Activated gamma-delta T cell treated with anti-CD3 and anti-CD28 coated beads, Interleukin-2, amount 50 U/mL, for 16 hours (primary cell): ENCODE results near the gene WDCP.
"Not testable (repeated sequence)": the region's sequence is repeated elsewhere in the genome, so short reads cannot be mapped to it uniquely, and the experiment has no call there.

Source experiments
- DNase-seq: peaks from one replicate; pipeline ENCODE4 v3.0.0-alpha.2; 2020; ENCODE audit warnings: low read depth

Gene WDCP

GRCh38 chr2:24058564-24059271 lies 11.5 kb upstream of the WDCP start:
- no peak for DNase-seq

DNA sequence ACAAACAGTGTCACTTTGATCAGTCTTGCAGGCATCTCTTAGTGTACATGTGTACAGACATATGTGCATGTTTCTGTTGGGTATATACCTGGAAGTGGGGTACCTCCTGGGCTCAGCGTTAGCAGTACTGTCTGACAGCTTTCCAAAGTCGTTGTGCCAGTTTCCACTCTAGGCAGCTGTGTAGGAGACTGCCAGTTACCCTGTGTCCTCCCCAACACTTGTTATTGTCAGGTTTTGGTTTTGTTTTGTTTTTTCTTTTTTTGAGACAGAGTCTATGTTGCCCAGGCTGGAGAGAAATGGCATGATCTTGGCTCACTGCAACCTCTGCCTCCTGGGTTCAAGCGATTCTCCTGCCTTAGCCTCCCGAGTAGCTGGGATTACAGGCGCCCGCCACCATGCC lies 8.6 kb upstream of the WDCP start:
- no peak for DNase-seq

GRCh38 chr2:24054366-24055010 lies 7.3 kb upstream of the WDCP start:
- DNase-seq, result no peak

GRCh38 chr2:24052951-24053350 lies 5.8 kb upstream of the WDCP start:
- DNase-seq, result no peak

GRCh38 chr2:24051833-24052232 lies 4.6 kb upstream of the WDCP start:
- DNase-seq, result no peak

DNA sequence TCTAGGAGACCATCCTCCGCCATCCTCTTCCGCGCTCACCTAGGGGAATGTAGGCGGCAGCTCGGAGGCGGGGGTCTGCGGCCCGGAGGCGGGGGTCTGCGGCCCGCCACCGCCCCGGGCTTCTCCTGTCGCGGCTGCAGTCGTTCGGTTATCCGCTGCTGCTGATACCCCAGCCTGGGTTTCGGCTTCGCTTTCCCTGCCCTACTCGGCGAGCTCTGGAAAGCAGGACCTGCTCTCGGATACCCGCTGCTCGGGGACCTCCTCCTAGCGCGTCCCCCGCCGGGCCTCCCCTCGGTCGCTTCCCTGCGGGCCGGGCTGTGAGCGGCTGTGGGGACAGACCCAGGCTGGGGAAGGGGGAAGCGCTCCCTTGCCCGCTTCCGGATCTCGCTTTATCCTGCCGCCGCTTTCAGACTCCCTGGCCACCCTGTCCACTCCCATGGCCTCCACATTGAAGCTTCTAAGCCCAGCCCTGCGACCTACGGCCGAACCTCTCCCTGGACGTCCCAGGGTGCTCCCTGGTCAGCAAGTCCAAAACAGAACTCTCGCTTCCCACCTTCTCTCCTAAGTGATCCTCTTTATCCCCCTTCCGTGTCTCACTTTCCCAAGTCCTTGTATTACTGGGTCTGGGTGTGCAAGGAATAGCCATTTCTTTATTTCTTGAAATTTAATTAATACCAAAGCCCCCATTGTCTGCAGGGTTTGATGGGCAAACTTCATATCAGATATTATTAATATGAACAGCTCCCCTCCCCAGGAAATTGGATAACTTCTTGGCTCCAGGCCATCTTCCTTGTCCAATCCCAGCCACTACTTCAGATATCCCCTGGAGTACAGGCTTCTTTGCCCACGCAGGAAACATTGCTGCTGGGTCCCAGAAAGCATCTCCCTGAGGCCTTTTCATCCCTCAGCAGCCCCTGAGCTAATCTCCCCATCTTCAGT lies 3.1 kb upstream of the WDCP start:
- no peak for DNase-seq

DNA sequence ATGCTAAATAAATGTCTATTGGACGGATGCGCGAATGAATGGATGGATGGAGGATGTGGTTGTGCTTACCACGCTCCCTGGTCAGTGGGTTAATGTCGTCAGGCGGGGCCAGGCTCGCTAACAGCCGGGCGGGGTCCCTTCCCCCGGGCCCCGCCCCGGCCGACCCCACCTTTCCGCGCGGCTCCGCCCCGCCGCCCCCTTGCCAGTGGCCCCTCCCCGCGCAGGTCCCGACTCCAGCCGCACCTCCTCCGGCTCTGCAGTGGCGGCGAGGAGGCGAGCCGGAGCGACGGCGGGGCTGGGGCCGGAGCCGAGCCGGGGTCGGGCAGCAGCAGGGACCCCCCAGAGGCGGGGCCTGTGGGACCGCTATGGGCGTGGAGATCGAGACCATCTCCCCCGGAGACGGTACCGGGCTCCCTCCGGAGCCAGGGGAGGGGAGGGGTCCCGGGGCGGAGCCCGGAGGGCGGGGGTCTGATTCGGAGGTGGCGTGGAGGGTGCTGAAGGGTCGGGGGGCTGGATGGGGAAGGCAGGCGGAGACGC lies 2.4 kb upstream of the WDCP start, which contains the start of gene FKBP1B:
FKBP1B (plus strand) TSS at position 257 of the 537 bp plus-strand sequence; CDS start at position 366, 109 bp downstream.
- DNase-seq, result peak; percentile 32

- DNase-seq, result no peak
These were observed 1.7 kb upstream of the WDCP start for GRCh38 chr2:24048769-24049484.

- no peak for DNase-seq
These were observed 477 bp upstream of the WDCP start for GRCh38 chr2:24047703-24048033.

GRCh38 chr2:24046599-24046929 lies 627 bp downstream of the WDCP start:
- no peak for DNase-seq

GRCh38 chr2:24045511-24046508 lies 1.4 kb downstream of the WDCP start:
- DNase-seq, result no peak

- not testable (repeated sequence) for DNase-seq
These were observed 4.1 kb downstream of the WDCP start for GRCh38 chr2:24043133-24043532.

DNA sequence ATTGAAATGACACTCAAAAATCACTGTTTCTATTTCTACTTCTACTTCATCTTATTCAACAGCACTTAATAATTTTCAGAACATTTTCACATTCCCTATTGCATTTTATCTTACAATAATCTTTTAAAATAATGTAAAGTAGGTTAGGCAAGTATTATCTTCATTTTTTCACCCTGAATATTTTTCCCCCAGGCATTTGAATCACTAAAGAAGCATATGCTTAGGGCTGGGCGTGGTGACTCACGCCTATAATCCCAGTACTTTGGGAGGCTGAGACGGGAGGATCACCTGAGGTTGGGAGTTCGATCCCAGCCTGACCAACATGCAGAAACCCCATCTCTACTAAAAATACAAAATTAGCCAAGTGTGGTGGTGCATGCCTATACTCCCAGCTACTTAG lies 6.7 kb downstream of the WDCP start:
- no peak for DNase-seq

- DNase-seq, result no peak
These were observed 8.2 kb downstream of the WDCP start for GRCh38 chr2:24038786-24039499.

DNA sequence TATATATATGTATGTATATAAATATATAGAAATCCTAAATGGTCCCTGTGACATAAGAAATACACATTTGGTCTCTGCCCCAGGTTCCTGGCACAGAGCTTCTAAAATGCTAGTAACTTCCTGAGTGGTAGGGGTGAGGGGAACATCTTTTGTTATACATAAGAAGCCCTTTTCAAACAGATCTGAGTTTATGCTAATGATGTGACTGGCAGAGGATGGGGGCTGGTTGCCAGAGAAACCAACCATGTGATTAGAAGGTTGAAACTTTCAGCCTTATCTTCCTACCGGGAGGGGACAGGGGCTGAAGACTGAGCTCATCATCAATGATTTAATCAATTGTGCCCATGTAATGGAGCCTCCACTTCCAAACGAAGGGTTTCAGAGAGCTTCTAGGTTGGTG lies 21.0 kb downstream of the WDCP start:
- DNase-seq, result no peak

DNA sequence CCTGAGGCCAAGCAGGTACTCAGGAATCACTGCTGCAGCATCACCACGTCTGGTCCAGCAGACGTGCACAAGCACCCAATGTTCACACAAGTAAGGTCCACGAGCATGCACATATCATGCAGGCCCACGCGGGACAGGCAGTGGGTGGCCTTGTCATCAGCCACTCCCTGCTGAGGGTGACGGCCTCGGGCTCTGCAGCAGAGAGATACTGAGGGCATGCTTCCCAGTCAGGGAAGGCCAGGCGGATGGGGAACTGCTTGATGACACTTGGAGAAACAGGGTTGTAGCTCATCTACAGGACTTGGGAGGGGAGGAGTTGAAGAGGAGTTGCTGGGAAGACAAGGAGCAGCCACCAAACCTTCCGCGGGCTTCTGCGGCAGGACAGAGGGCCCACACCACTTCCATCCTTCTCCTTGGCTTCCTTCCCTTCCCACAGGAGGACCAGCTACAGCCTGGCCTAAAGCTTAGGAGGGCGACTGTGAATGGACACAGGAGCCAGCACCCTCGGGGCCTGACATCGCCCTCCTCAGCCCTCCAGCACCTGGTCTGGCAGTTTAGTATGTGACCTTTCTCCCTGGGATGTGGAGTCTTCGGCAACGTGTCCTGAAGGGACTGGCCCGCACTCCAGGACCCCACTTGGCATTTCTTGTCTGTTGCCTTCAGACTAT lies 22.1 kb downstream of the WDCP start:
- no peak for DNase-seq

DNA sequence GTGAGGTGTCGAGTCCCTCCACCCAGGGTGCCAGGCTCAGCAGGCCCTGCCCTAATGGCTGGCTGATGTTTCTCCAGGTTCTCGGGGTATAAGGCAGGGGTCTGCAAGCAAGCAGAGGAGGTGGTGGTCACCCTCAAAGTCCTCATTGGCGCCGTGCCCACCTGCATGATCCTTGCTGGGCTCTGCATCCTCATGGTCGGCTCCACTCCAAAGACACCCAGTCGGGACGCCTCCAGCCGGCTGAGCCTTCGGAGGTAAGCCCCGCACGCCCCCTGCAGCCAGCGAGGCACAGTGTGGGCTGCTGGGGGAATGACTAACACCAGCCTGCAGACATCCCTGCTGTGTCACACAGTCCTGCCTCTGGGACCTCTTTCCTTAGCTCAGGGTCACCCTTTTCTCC lies 23.2 kb downstream of the WDCP start:
- no peak for DNase-seq

- no peak for DNase-seq
These were observed 24.1 kb downstream of the WDCP start for GRCh38 chr2:24022975-24023575.

GRCh38 chr2:24022324-24022974 lies 24.7 kb downstream of the WDCP start:
- no peak for DNase-seq
